ENCODE measurements around the gene TXNL1.

DNA sequence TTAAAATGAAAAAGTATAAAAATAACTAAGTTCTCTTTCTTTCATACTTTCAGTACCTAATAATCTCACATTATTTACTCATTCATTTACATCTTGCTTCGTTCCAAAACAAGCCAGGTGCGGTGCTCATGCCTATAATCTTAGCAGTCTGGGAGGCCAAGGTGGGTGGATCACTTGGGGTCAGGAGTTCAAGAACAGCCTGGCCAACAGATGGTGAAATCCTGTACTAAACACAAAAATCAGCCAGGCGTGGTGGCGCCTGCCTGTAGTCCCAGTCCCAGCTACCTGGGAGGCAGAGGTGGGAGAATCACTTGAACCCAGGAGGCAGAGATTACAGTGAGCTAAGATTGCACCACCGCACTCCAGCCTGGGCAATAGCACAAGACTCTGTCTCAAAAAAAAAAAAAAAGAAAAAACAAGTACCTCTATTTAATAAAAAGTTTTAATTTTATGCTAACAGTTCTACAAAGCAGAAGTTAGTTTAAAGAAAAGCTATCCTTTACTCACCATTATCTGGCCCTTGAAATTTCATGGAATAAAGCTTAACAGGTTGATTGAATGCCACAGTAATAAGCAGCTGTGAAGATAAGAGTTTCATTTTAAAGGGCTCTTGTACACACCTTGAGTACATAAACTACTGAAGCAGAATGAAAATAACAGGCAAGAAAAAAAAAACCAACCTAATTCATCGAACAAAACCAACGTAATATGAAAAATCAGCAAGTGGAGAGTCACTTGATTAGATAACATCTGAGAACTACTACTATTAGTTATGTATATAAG lies 22.5 kb downstream of the TXNL1 start:
- TF ChIP-seq NRF1 (IDR thresholded peaks at IDR 0.05; ENCODE audit: low read depth, low read length): no peak
- TF ChIP-seq USF2 (IDR thresholded peaks at IDR 0.05; ENCODE audit: low read length): no peak
- no peak for TF ChIP-seq CEBPB (IDR thresholded peaks at IDR 0.05; ENCODE audit: low read depth, low read length)
- TF ChIP-seq CBX8 (IDR thresholded peaks at IDR 0.05; ENCODE audit: borderline replicate concordance, low read depth, low read length): no peak
- TF ChIP-seq, protein P1, sequence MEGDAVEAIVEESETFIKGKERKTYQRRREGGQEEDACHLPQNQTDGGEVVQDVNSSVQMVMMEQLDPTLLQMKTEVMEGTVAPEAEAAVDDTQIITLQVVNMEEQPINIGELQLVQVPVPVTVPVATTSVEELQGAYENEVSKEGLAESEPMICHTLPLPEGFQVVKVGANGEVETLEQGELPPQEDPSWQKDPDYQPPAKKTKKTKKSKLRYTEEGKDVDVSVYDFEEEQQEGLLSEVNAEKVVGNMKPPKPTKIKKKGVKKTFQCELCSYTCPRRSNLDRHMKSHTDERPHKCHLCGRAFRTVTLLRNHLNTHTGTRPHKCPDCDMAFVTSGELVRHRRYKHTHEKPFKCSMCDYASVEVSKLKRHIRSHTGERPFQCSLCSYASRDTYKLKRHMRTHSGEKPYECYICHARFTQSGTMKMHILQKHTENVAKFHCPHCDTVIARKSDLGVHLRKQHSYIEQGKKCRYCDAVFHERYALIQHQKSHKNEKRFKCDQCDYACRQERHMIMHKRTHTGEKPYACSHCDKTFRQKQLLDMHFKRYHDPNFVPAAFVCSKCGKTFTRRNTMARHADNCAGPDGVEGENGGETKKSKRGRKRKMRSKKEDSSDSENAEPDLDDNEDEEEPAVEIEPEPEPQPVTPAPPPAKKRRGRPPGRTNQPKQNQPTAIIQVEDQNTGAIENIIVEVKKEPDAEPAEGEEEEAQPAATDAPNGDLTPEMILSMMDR (IDR thresholded peaks at IDR 0.05; ENCODE audit: control extremely low read depth in 1 of 3, insufficient read depth in 1 of 3, low read depth in 1 of 3, low read length in 3 of 3): no peak
- no peak for TF ChIP-seq SP1 (IDR thresholded peaks at IDR 0.05; ENCODE audit: low read depth, low read length)
- TF ChIP-seq POLR2A (IDR thresholded peaks at IDR 0.05; ENCODE audit: control extremely low read depth in 1 of 2, low read depth in 2 of 2, low read length in 2 of 2): no peak
- no peak for TF ChIP-seq RNF2 (IDR thresholded peaks at IDR 0.05; ENCODE audit: borderline replicate concordance, low read depth, low read length, missing control alignments, poor library complexity, severe bottlenecking)
- no peak for TF ChIP-seq SUZ12 (IDR thresholded peaks at IDR 0.05; ENCODE audit: low read length)
- TF ChIP-seq POLR2AphosphoS5 (IDR thresholded peaks at IDR 0.05; ENCODE audit: low read depth, low read length): no peak
- TF ChIP-seq CHD2 (IDR thresholded peaks at IDR 0.05; ENCODE audit: low read length): no peak
- no peak for TF ChIP-seq EP300 (IDR thresholded peaks at IDR 0.05; ENCODE audit: borderline replicate concordance in 1 of 2, low read depth in 2 of 2, low read length in 2 of 2)
- TF ChIP-seq HDAC2 (IDR thresholded peaks at IDR 0.05; ENCODE audit: borderline replicate concordance in 1 of 2, low read depth in 2 of 2, low read length in 2 of 2): no peak
- no peak for TF ChIP-seq YY1 (IDR thresholded peaks at IDR 0.05; ENCODE audit: low read depth, low read length)

Measured in H1 (cell line).